HG03066 (cell line): Measurements from ENCODE around the gene DNAJC7.
A peak's percentile ranks its signal among the peaks of the same experiment; 100 is the strongest.
"Not testable (repeated sequence)": the region's sequence is repeated elsewhere in the genome, so short reads cannot be mapped to it uniquely, and the experiment has no call there.

Experiments
- ATAC-seq: cut with Tn5 transposase; IDR thresholded peaks from one replicate; pipeline ENCODE4 v1.9.1; 2021; ENCODE audit warnings: low read depth; ENCODE audit not compliant: unreplicated experiment

Gene DNAJC7

GRCh38 chr17:41959030-41959335, 58.3 kb downstream of the DNAJC7 start:
- ATAC-seq, result no peak

- no peak for ATAC-seq
Measured at GRCh38 chr17:41957869-41958439, 59.3 kb downstream of the DNAJC7 start.

DNA sequence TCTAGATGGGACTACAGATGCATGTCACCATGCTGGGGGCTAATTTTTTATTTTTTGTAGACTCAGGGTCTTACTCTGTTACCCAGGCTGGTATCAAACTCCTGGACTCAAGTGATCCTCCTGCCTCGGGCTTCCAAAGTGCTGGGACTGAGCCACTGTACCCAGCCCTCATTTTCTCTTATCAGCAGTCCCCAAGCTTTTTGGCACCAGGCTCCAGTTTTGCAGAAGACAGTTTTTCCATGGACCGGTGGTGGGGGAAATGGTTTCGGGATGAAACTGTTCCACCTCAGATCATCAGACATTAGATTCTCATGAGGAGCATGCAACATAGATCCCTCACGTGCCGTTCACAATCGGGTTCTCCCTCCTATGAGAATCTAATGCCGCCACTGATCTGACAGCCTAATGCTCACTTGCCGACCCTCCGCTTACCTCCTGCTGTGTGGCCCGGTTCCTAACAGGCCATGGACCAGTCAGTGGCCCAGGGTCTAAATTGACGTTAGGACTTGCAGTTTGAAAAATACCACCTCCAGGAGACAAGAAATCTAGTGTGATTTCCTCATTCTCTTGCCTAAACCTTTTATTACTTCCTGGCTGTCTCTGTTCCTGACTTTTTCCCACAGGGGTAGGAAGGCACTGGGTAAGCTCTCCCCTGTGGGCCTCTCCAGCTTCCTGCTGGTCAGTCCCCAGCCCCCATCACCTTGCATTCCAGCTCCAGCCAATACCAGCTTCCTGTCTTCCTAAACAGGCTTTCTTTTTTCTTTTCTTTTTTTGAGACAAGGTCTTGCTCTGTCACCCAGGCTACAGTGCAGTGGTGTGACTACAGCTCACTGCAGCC, 60.0 kb downstream of the DNAJC7 start:
- ATAC-seq, result no peak

DNA sequence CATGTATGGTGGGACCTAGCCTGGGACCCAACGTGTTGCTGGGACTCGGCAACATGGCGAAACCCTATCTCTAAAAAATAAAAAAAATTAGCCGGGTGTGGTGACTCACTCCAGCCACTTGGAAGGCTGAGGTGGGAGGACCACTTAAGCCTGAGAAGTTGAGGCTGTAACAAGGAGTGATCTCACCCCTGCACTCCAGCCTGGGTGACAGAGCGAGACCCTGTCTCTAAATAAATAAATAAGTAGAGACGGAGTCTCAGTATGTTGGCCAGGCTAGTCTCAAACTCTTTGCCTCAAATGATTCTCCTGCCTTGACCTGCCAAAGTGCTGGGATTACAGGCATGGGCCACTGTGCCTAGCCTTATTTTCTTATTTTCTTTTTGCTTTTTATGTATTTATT, 60.7 kb downstream of the DNAJC7 start:
- no peak for ATAC-seq

GRCh38 chr17:41948762-41949460, 68.3 kb downstream of the DNAJC7 start:
- no peak for ATAC-seq

GRCh38 chr17:41944943-41945342, 72.3 kb downstream of the DNAJC7 start:
- ATAC-seq, result no peak

DNA sequence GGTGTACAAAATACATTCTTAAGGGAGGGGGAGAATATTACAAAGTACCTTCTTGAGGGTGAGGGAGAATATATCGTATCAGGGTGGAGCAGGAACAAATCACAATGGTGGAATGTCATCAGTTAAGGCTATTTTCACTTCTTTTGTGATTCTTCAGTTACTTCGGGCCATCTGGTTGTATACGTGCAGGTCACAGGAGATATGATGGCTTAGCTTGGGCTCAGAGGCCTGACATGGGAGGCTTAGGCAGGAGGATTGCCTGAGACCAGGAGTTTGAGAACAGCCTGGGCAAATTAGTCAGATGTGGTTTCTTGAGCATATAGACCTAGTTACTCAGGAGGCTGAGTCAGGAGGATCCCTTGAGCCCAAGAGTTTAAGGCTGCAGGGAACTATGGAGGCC, 73.7 kb downstream of the DNAJC7 start:
- no peak for ATAC-seq

DNA sequence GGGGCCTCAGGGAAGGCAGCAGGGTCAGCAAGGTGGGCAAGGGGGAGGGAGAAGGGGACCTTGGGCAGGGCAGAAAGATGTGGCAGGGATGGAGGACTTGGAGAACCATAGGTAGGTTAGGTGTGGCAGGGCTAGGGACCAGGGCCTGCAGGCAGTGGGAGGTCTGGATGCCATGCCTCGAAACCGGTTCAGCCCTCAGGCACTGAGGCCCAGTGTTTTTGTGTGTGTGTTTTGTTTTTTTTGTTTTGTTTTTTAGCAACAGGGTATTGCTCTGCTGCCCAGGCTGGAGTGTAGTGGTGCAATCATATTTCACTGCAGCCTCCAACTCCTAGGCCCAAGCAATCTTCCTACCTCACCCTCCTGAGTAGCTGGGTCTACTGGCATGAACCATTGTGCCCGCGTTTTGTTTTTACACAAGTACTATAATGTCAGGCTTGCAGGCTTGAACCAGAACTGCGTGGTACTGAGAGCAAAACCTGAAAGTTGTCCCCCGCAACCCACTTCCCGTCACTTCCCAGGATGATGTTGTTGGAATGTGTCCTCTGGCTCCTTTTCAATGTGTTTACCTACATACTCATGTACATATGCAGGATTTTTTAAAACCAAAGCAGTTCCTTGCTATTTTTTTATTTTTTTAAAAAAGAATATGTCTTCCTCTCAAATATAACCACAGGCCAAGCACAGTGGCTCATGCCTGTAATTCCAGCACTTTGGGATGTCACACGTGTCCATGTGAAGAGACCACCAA, 74.4 kb downstream of the DNAJC7 start:
- no peak for ATAC-seq

DNA sequence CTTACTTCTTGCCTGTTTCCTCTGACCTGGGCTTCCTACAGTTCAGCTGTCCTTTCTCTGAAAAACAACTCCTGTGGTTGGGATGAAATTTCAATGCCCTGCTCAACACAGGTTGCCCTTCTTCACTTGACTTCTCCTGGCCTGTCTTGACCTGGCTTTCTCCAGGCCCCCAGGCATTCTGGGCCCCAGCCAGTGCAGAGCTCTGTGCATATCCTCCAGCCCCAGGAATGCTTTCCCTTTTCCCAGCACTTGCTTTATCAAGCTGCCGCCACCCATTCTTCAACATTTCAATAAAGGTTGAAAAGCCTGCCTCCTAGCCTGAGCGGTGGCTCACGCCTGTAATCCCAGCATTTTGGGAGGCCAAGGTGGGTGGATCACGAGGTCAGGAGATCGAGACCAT, 76.1 kb downstream of the DNAJC7 start:
- ATAC-seq, result no peak

GRCh38 chr17:41939693-41940090, 77.5 kb downstream of the DNAJC7 start:
- ATAC-seq, result no peak

- ATAC-seq, result no peak
Measured at GRCh38 chr17:41939044-41939692, 78.1 kb downstream of the DNAJC7 start.

GRCh38 chr17:41937970-41938954, 79.0 kb downstream of the DNAJC7 start:
- ATAC-seq, result no peak

GRCh38 chr17:41935641-41936040, 81.6 kb downstream of the DNAJC7 start:
- no peak for ATAC-seq

DNA sequence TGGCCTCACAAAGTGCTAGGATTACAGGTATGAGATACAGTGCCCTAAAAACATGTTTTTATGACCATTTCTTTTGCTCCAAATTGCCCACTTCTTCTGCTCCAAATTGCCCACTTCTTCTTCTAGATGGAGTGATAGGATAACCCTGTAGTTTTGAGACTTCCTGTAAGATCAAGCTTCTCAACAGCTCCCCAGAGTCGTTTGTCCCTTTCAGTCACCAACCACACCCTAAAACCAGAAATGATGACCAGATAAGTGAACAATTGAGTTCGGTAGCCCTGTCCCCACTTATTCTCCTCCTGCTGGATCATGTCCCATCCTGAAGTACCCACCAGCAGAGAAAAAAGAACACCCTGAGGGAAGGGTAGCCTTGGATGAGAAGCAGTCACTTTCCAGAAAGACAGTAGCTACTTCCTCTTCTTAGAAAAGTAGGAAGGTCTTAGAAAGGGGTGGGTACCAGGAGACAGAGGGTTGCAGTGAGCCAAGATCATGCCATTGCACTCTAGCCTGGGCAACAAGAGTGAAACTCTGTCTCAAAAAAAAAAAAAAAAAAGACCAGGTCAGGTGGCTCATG, 84.3 kb downstream of the DNAJC7 start:
- no peak for ATAC-seq

DNA sequence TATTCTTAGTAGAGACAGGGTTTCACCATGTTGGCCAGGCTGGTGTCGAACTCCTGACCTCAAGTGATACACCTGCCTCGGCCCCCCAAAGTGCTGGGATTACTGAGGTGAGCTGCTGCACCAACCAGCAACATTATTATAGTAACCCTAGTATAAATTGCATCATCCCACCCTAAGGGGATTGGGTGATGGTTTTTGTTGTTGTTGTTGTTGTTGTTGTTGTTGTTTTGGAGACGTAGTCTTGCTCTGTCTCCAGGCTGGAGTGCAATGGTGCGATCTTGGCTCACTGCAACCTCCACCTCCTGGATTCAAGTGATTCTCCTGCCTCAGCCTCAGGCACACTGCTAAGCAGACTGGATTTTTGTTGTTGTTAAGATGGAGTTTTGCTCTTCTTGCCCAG, 85.5 kb downstream of the DNAJC7 start:
- ATAC-seq, result not testable (repeated sequence)

DNA sequence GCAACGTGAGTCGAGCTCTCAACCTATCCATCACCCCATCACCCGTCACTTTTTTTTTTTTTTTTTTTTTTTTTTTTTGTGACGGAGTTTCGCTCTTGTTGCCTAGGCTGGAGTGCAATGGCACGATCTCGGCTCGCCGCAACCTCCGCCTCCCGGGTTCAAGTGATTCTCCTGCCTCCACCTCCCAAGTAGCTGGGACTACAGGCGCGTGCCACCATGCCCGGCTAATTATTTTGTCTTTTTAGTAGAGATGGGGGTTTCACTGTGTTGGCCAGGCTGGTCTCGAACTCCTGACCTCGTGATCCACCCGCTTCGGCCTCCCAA, 86.4 kb downstream of the DNAJC7 start:
- not testable (repeated sequence) for ATAC-seq

DNA sequence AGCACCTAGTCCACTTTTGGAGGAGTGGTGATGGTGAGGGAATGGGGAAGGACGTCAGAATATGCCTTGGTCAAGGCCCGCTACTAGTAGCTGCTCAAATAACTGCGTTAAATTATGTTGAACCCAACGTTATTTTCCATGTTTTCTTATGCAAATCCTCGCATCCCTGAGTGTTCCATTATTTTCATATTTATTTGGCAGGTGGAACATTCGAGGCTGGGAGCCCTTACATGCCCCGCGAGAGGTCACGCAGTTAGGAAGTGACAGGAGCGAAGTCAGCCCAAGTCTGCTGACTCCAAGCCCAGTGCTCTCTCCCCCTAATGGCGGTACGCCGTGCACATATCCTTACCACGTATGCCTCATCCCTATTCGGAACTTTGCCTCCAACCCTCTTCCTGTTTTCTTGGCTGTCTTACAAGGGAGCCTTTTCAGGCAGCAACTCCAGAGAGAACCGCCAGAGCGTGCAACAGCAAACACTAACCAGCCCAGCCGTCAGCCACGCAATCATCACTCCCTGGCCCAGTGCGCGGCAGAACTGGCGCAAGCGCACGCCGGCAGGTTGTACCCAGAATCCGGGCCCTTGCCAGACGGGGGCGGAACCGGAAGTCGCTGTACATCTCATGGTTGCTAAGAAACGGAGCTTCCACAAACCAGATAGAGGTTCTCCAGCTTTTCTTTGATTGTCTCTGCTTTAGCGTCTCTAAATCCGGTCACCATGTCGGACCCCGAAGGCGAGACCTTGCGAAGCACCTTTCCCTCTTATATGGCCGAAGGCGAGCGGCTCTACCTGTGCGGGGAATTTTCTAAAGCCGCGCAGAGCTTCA, 87.0 kb downstream of the DNAJC7 start, which contains the start of gene ODAD4:
ODAD4 (plus strand) TSS at position 609 of the 824 bp plus-strand sequence; CDS start at position 716, 107 bp downstream.
- ATAC-seq, result peak; percentile 97

DNA sequence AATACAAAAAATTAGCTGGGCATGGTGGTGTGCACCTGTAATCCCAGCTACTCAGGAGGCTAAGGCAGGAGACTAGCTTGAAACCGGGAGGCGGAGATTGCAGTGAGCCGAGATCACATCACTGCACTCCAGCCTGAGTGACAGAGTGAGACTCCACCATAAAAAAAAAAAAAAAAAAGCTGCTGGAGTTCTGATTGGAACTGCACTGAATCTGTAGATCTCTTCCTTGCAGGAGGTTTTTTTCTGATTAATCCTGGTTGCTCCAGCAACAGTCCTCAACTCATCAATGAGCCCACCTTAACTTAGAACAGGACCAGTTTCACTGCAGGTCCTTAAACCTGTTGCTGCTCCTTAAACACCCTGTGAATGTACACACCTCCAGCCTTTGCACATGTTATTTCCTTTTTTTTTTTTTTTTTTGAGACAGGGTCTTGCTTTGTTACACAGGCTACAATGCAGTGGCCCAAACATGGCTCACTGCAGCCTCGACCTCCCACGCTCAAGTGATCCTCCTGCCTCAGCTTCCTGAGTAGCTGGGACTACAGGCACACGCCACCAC, 88.5 kb downstream of the DNAJC7 start:
- no peak for ATAC-seq
